WTC11 (cell line): ENCODE data around the gene CYB5B. TPM values are rescaled to one million over a fixed set of nuclear protein-coding genes. Genes with fewer than 3 reads are reported as not detected.

ENCODE experiments used
- ATAC-seq: fragments of 200-7000 bp; cut with Tn5 transposase; 2 replicates; pipeline ENCODE4 v1.10.0; 2021; ENCODE audit warnings: mild to moderate bottlenecking, moderate library complexity
- CTCF ChIA-PET: fragments of 300-600 bp; sonication (Branson Sonifier 250); formaldehyde crosslinking; loops from one replicate; lab custom pipeline; 2021; ENCODE audit warnings: antibody characterized with exemption; lab: Charles Lee
- POLR2A ChIA-PET: fragments of 350-600 bp; sonication (Branson Sonifier 250); formaldehyde crosslinking; loops from one replicate; lab custom pipeline; 2021; ENCODE audit warnings: antibody characterized with exemption; lab: Charles Lee
- DNase-seq: peaks from one replicate; pipeline ENCODE4 v3.0.0; 2021; ENCODE audit warnings: low spot score
- H3K27ac Mint-ChIP-seq: 2 replicates; pipeline ENCODE4 v1.8.0; 2021; ENCODE audit warnings: mixed read lengths
- H3K27me3 Mint-ChIP-seq: 2 replicates; pipeline ENCODE4 v1.8.0; 2021; ENCODE audit warnings: low read depth, mild to moderate bottlenecking, moderate library complexity, mixed read lengths
- H3K36me3 Mint-ChIP-seq: 2 replicates; pipeline ENCODE4 v1.8.0; 2021; ENCODE audit warnings: mixed read lengths
- H3K4me1 Mint-ChIP-seq: 2 replicates; pipeline ENCODE4 v1.8.0; 2022; ENCODE audit warnings: mixed read lengths
- H3K4me3 Mint-ChIP-seq: 2 replicates; pipeline ENCODE4 v1.8.0; 2021; ENCODE audit warnings: mild to moderate bottlenecking, moderate library complexity, mixed read lengths
- H3K9me3 Mint-ChIP-seq: 2 replicates; pipeline ENCODE4 v1.8.0; 2021; ENCODE audit warnings: mixed read lengths
- CTCF ChIP-seq: fragments of 200-600 bp; IDR thresholded peaks from 2 replicates; pipeline ENCODE4 v1.8.0; 2022; ENCODE audit warnings: antibody characterized with exemption
- E2F4 ChIP-seq: sonication (generic); formaldehyde crosslinking; IDR thresholded peaks from 2 replicates; pipeline ENCODE4 v1.8.1; 2022; ENCODE audit warnings: low read depth, mild to moderate bottlenecking, moderate library complexity, missing genetic modification reagents, borderline replicate concordance
- EMX1 ChIP-seq: fragments of 250-450 bp; sonication (Bioruptor Pico); IDR thresholded peaks from 2 replicates; pipeline ENCODE4 v1.8.0; 2021; ENCODE audit warnings: mild to moderate bottlenecking
- GABPB1 ChIP-seq: sonication (generic); formaldehyde crosslinking; IDR thresholded peaks from 2 replicates; pipeline ENCODE4 v1.8.1; 2023; ENCODE audit warnings: mild to moderate bottlenecking, missing genetic modification reagents
- GRHL2 ChIP-seq: fragments of 250-450 bp; sonication (Bioruptor Pico); IDR thresholded peaks from 2 replicates; pipeline ENCODE4 v1.8.0; 2022; ENCODE audit warnings: mild to moderate bottlenecking, moderate library complexity; ENCODE audit not compliant: insufficient replicate concordance, severe bottlenecking
- GTF2I ChIP-seq: fragments of 250-450 bp; sonication (Bioruptor Pico); conservative IDR thresholded peaks from 2 replicates; pipeline ENCODE4 v1.4.0; 2021; ENCODE audit warnings: mild to moderate bottlenecking
- JAZF1 ChIP-seq: fragments of 250-450 bp; sonication (Bioruptor Pico); IDR thresholded peaks from 2 replicates; pipeline ENCODE4 v1.9.0; 2021; ENCODE audit warnings: moderate library complexity, mild to moderate bottlenecking, inconsistent platforms
- JUN ChIP-seq: sonication (generic); formaldehyde crosslinking; IDR thresholded peaks from 2 replicates; pipeline ENCODE4 v1.8.0; 2023; ENCODE audit warnings: mild to moderate bottlenecking, missing genetic modification reagents
- MYBL2 ChIP-seq: sonication (generic); formaldehyde crosslinking; IDR thresholded peaks from 2 replicates; pipeline ENCODE4 v1.8.1; 2023; ENCODE audit warnings: mild to moderate bottlenecking, moderate library complexity, missing genetic modification reagents
- NFE2L1 ChIP-seq: sonication (generic); formaldehyde crosslinking; IDR thresholded peaks from 2 replicates; pipeline ENCODE4 v1.8.1; 2023; ENCODE audit warnings: missing genetic modification reagents
- OVOL2 ChIP-seq: fragments of 250-450 bp; sonication (Bioruptor Pico); IDR thresholded peaks from 2 replicates; pipeline ENCODE4 v1.9.0; 2021; ENCODE audit warnings: mild to moderate bottlenecking, borderline replicate concordance
- SOX15 ChIP-seq: fragments of 250-450 bp; sonication (Bioruptor Pico); IDR thresholded peaks from 2 replicates; pipeline ENCODE4 v1.9.0; 2021; ENCODE audit warnings: mild to moderate bottlenecking
- total RNA-seq: library from RNA; stranded (reverse); gene quantifications from 3 replicates; pipeline ENCODE4 v1.2.3, GENCODE V29; 2021
- TF ChIP-seq, protein P1 (sequence below): sonication (generic); formaldehyde crosslinking; IDR thresholded peaks from 2 replicates; pipeline ENCODE4 v1.8.1; 2023; ENCODE audit warnings: mild to moderate bottlenecking, missing genetic modification reagents, moderate library complexity
- TF ChIP-seq, protein P2 (sequence below): sonication (generic); formaldehyde crosslinking; IDR thresholded peaks from 2 replicates; pipeline ENCODE4 v1.8.1; 2023; ENCODE audit warnings: mild to moderate bottlenecking, missing genetic modification reagents, moderate library complexity
- TF ChIP-seq, protein P3 (sequence below): sonication (generic); formaldehyde crosslinking; IDR thresholded peaks from 2 replicates; pipeline ENCODE4 v1.8.0; 2022; ENCODE audit warnings: missing genetic modification reagents
- TF ChIP-seq, protein P4 (sequence below): sonication (generic); formaldehyde crosslinking; IDR thresholded peaks from 2 replicates; pipeline ENCODE4 v1.8.1; 2023; ENCODE audit warnings: mild to moderate bottlenecking, missing genetic modification reagents
- TF ChIP-seq, protein P5 (sequence below): sonication (generic); formaldehyde crosslinking; IDR thresholded peaks from 2 replicates; pipeline ENCODE4 v1.8.0; 2023; ENCODE audit warnings: missing genetic modification reagents, mild to moderate bottlenecking, borderline replicate concordance

Gene CYB5B
- total RNA-seq, 1 experiment from 2014 or later, result 109 TPM

DNA sequence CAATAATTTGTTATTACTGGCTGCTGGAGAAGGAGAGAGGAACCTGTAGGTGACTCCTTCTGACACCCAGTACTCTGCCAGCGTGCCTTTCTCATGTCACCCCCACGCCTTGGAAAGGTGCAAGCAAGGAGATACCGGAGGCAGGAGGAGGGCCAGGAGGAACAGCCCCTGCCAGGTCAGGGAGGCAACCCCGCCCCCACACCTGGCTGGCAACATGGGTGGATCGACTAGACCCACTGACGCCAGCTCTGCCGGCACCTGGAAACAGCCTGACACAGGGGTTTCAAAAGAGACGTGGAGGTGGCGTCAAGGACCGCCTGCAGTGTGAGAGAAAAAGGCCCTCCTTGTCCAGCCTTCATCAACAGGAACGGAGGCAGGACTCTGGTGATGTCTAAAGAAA, 62.3 kb downstream of the CYB5B start:
- ChIA-PET CTCF (interaction anchor here (1.3 kb wide), 1 partner anchor 91 kb away, joined by 3 read pairs; no protein-coding TSS in a partner anchor), POLR2A (no interaction called here)

More for the DNA sequence above, 62.3 kb downstream of the CYB5B start:
- H3K27ac Mint-ChIP-seq, result no peak overlapping the region
- ATAC-seq (no peak), DNase-seq (no peak)
- no peaks in the 10 kb centered on the region for H3K36me3 Mint-ChIP-seq
- TF ChIP-seq, protein P1, sequence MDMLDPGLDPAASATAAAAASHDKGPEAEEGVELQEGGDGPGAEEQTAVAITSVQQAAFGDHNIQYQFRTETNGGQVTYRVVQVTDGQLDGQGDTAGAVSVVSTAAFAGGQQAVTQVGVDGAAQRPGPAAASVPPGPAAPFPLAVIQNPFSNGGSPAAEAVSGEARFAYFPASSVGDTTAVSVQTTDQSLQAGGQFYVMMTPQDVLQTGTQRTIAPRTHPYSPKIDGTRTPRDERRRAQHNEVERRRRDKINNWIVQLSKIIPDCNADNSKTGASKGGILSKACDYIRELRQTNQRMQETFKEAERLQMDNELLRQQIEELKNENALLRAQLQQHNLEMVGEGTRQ (CRISPR knock-in tag), result no peak
- no peak for TF ChIP-seq E2F4 (CRISPR knock-in tag)
- no peak for TF ChIP-seq JAZF1
- no peak for TF ChIP-seq JUN (CRISPR knock-in tag)
- no peak for TF ChIP-seq GRHL2 (CRISPR knock-in tag)
- no peak for TF ChIP-seq CTCF
- TF ChIP-seq OVOL2, result no peak
- TF ChIP-seq, protein P2, sequence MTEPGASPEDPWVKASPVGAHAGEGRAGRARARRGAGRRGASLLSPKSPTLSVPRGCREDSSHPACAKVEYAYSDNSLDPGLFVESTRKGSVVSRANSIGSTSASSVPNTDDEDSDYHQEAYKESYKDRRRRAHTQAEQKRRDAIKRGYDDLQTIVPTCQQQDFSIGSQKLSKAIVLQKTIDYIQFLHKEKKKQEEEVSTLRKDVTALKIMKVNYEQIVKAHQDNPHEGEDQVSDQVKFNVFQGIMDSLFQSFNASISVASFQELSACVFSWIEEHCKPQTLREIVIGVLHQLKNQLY (CRISPR knock-in tag), result no peak
- no peak for TF ChIP-seq GABPB1 (CRISPR knock-in tag)
- TF ChIP-seq SOX15, result no peak
- no peak for TF ChIP-seq MYBL2 (CRISPR knock-in tag)
- TF ChIP-seq GTF2I (CRISPR knock-in tag), result no peak
- TF ChIP-seq NFE2L1 (CRISPR knock-in tag), result no peak
- TF ChIP-seq, protein P3, sequence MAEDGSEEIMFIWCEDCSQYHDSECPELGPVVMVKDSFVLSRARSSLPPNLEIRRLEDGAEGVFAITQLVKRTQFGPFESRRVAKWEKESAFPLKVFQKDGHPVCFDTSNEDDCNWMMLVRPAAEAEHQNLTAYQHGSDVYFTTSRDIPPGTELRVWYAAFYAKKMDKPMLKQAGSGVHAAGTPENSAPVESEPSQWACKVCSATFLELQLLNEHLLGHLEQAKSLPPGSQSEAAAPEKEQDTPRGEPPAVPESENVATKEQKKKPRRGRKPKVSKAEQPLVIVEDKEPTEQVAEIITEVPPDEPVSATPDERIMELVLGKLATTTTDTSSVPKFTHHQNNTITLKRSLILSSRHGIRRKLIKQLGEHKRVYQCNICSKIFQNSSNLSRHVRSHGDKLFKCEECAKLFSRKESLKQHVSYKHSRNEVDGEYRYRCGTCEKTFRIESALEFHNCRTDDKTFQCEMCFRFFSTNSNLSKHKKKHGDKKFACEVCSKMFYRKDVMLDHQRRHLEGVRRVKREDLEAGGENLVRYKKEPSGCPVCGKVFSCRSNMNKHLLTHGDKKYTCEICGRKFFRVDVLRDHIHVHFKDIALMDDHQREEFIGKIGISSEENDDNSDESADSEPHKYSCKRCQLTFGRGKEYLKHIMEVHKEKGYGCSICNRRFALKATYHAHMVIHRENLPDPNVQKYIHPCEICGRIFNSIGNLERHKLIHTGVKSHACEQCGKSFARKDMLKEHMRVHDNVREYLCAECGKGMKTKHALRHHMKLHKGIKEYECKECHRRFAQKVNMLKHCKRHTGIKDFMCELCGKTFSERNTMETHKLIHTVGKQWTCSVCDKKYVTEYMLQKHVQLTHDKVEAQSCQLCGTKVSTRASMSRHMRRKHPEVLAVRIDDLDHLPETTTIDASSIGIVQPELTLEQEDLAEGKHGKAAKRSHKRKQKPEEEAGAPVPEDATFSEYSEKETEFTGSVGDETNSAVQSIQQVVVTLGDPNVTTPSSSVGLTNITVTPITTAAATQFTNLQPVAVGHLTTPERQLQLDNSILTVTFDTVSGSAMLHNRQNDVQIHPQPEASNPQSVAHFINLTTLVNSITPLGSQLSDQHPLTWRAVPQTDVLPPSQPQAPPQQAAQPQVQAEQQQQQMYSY (CRISPR knock-in tag), result no peak
- no peak for TF ChIP-seq EMX1 (CRISPR knock-in tag)
- TF ChIP-seq, protein P4, sequence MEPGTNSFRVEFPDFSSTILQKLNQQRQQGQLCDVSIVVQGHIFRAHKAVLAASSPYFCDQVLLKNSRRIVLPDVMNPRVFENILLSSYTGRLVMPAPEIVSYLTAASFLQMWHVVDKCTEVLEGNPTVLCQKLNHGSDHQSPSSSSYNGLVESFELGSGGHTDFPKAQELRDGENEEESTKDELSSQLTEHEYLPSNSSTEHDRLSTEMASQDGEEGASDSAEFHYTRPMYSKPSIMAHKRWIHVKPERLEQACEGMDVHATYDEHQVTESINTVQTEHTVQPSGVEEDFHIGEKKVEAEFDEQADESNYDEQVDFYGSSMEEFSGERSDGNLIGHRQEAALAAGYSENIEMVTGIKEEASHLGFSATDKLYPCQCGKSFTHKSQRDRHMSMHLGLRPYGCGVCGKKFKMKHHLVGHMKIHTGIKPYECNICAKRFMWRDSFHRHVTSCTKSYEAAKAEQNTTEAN (CRISPR knock-in tag), result no peak
- TF ChIP-seq, protein P5, sequence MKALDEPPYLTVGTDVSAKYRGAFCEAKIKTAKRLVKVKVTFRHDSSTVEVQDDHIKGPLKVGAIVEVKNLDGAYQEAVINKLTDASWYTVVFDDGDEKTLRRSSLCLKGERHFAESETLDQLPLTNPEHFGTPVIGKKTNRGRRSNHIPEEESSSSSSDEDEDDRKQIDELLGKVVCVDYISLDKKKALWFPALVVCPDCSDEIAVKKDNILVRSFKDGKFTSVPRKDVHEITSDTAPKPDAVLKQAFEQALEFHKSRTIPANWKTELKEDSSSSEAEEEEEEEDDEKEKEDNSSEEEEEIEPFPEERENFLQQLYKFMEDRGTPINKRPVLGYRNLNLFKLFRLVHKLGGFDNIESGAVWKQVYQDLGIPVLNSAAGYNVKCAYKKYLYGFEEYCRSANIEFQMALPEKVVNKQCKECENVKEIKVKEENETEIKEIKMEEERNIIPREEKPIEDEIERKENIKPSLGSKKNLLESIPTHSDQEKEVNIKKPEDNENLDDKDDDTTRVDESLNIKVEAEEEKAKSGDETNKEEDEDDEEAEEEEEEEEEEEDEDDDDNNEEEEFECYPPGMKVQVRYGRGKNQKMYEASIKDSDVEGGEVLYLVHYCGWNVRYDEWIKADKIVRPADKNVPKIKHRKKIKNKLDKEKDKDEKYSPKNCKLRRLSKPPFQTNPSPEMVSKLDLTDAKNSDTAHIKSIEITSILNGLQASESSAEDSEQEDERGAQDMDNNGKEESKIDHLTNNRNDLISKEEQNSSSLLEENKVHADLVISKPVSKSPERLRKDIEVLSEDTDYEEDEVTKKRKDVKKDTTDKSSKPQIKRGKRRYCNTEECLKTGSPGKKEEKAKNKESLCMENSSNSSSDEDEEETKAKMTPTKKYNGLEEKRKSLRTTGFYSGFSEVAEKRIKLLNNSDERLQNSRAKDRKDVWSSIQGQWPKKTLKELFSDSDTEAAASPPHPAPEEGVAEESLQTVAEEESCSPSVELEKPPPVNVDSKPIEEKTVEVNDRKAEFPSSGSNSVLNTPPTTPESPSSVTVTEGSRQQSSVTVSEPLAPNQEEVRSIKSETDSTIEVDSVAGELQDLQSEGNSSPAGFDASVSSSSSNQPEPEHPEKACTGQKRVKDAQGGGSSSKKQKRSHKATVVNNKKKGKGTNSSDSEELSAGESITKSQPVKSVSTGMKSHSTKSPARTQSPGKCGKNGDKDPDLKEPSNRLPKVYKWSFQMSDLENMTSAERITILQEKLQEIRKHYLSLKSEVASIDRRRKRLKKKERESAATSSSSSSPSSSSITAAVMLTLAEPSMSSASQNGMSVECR (CRISPR knock-in tag), result no peak
- no peaks in the 10 kb centered on the region for H3K27me3 Mint-ChIP-seq
- no peaks in the 10 kb centered on the region for H3K4me1 Mint-ChIP-seq
- H3K4me3 Mint-ChIP-seq, result no peak overlapping the region
- no peaks in the 10 kb centered on the region for H3K9me3 Mint-ChIP-seq
